SU-DHL-6 (cell line): Measurements from ENCODE around the gene FGF5.

Experiments
- H2AFZ ChIP-seq: fragments of 200-600 bp; sonication (generic); 2 replicates; pipeline ENCODE4 v1.6.1; 2014; ENCODE audit warnings: low read depth, mild to moderate bottlenecking, moderate library complexity, mixed read lengths, antibody characterized with exemption, low read length; ENCODE audit not compliant: severe bottlenecking
- H3F3A ChIP-seq: fragments of 200-600 bp; shearing (Covaris generic); 2 replicates; pipeline ENCODE4 v1.6.0; 2016; ENCODE audit warnings: antibody characterized with exemption, mild to moderate bottlenecking; ENCODE audit not compliant: insufficient read depth
- H3K27ac ChIP-seq: fragments of 200-600 bp; sonication (generic); 2 replicates; pipeline ENCODE4 v1.5.1; 2016; ENCODE audit warnings: low read depth, mild to moderate bottlenecking, low read length, moderate library complexity, mixed read lengths
- H3K27me3 ChIP-seq: fragments of 200-600 bp; sonication (generic), shearing (Covaris generic); 2 replicates; pipeline ENCODE4 v1.6.0; 2014; ENCODE audit warnings: mild to moderate bottlenecking, low read length
- H3K36me3 ChIP-seq: fragments of 200-600 bp; sonication (generic); 2 replicates; pipeline ENCODE4 v1.6.1; 2014; ENCODE audit warnings: mild to moderate bottlenecking, low read length, mixed read lengths
- H3K4me2 ChIP-seq: fragments of 300-600, 200-600 bp; shearing (Covaris generic), sonication (generic); 2 replicates; pipeline ENCODE4 v1.6.0; 2014; ENCODE audit warnings: low read length, low read depth, mild to moderate bottlenecking; ENCODE audit not compliant: poor library complexity, severe bottlenecking
- H3K4me3 ChIP-seq: fragments of 200-600 bp; sonication (generic); 2 replicates; pipeline ENCODE4 v1.5.1; 2014; ENCODE audit warnings: antibody characterized with exemption, low read length, mild to moderate bottlenecking, mixed read lengths; ENCODE audit not compliant: insufficient read depth, poor library complexity, severe bottlenecking
- H3K79me2 ChIP-seq: fragments of 200-600 bp; sonication (generic); 2 replicates; pipeline ENCODE4 v1.6.1; 2014; ENCODE audit warnings: mild to moderate bottlenecking, low read length, moderate library complexity; ENCODE audit not compliant: insufficient read depth
- H3K9ac ChIP-seq: fragments of 200-600 bp; sonication (generic); 2 replicates; pipeline ENCODE4 v1.7.0; 2014; ENCODE audit warnings: mild to moderate bottlenecking, low read length
- H3K9me2 ChIP-seq: fragments of 200-600 bp; sonication (generic); replicated peaks from 2 replicates; pipeline ENCODE4 v1.6.1; 2014; ENCODE audit warnings: low read length; ENCODE audit not compliant: insufficient read depth
- H3K9me3 ChIP-seq: fragments of 200-600 bp; sonication (generic); 2 replicates; pipeline ENCODE4 v1.6.1; 2014; ENCODE audit warnings: low read length, mixed read lengths; ENCODE audit not compliant: insufficient read depth
- H4K20me1 ChIP-seq: fragments of 200-600 bp; sonication (generic); 2 replicates; pipeline ENCODE4 v1.6.1; 2014; ENCODE audit warnings: low read depth, mild to moderate bottlenecking, antibody characterized with exemption, low read length, moderate library complexity, mixed read lengths
- CTCF ChIP-seq: fragments of 200-600 bp; sonication (generic); IDR thresholded peaks from one replicate; pipeline ENCODE4 v1.5.1; 2017; ENCODE audit warnings: antibody characterized with exemption, mild to moderate bottlenecking, low read length, moderate library complexity; ENCODE audit not compliant: insufficient read depth, poor library complexity, severe bottlenecking
- EZH2phosphoT487 ChIP-seq: fragments of 200-600 bp; sonication (generic), shearing (Covaris generic); conservative IDR thresholded peaks from 2 replicates; pipeline ENCODE4 v1.6.1; 2018; ENCODE audit warnings: mild to moderate bottlenecking, antibody characterized with exemption, low read length, moderate library complexity, mixed read lengths

The FGF5 gene

GRCh38 chr4:80232707-80233370 lies 33.6 kb upstream of the FGF5 start:
- no peaks in the 10 kb centered on the region for H3K27me3 ChIP-seq
- H3K27ac ChIP-seq: no peak overlapping the region
- no peak for TF ChIP-seq EZH2phosphoT487
- TF ChIP-seq CTCF: no peak
- no peak overlapping the region for H3K9ac ChIP-seq
- H3K4me2 ChIP-seq: no peak overlapping the region
- no peaks in the 10 kb centered on the region for H4K20me1 ChIP-seq
- H3K36me3 ChIP-seq: no peaks in the 10 kb centered on the region
- no peaks in the 10 kb centered on the region for H3F3A ChIP-seq
- no peak overlapping the region for H3K4me3 ChIP-seq
- H3K79me2 ChIP-seq: no peaks in the 10 kb centered on the region
- no peaks in the 10 kb centered on the region for H3K9me3 ChIP-seq
- no peaks in the 10 kb centered on the region for H3K9me2 ChIP-seq
- no peak overlapping the region for H2AFZ ChIP-seq

GRCh38 chr4:80233390-80233789 lies 33.1 kb upstream of the FGF5 start:
- Histone ChIP-seq H3K36me3 (no peaks in the 10 kb centered on the region), H3K9me2 (no peaks in the 10 kb centered on the region), H3K4me3 (no peak overlapping the region), H3K27ac (no peak overlapping the region), H4K20me1 (no peaks in the 10 kb centered on the region), H3K4me2 (no peak overlapping the region), H2AFZ (no peak overlapping the region), H3F3A (no peaks in the 10 kb centered on the region), H3K79me2 (no peaks in the 10 kb centered on the region), H3K9ac (no peak overlapping the region), H3K9me3 (no peaks in the 10 kb centered on the region), H3K27me3 (no peaks in the 10 kb centered on the region)
- TF ChIP-seq CTCF (no peak), EZH2phosphoT487 (no peak)

- H4K20me1 ChIP-seq: no peaks in the 10 kb centered on the region
- no peak overlapping the region for H3K27ac ChIP-seq
- H2AFZ ChIP-seq: no peak overlapping the region
- no peaks in the 10 kb centered on the region for H3K79me2 ChIP-seq
- TF ChIP-seq EZH2phosphoT487 (no peak), CTCF (no peak)
- no peak overlapping the region for H3K9ac ChIP-seq
- H3K9me3 ChIP-seq: no peaks in the 10 kb centered on the region
- no peak overlapping the region for H3K4me3 ChIP-seq
- H3K9me2 ChIP-seq: no peaks in the 10 kb centered on the region
- H3K27me3 ChIP-seq: no peaks in the 10 kb centered on the region
- no peaks in the 10 kb centered on the region for H3F3A ChIP-seq
- H3K36me3 ChIP-seq: no peaks in the 10 kb centered on the region
- no peak overlapping the region for H3K4me2 ChIP-seq
Measured at GRCh38 chr4:80235451-80235850, 31.0 kb upstream of the FGF5 start.
